OCI-LY1 (cell line): ENCODE data around the gene NEK2.

Experiments used
- H2AFZ ChIP-seq: fragments of 200-600 bp; sonication (generic), shearing (Covaris generic); 2 replicates; pipeline ENCODE4 v1.6.0; 2014; ENCODE audit warnings: antibody characterized with exemption, mild to moderate bottlenecking, low read length
- H3F3A ChIP-seq: fragments of 200-600 bp; sonication (generic), shearing (Covaris generic); 2 replicates; pipeline ENCODE4 v1.6.0; 2014; ENCODE audit warnings: mild to moderate bottlenecking, antibody characterized with exemption, low read length, moderate library complexity; ENCODE audit not compliant: insufficient read depth
- H3K27ac ChIP-seq: fragments of 200-600 bp; sonication (generic); 2 replicates; pipeline ENCODE4 v1.5.1; 2014; ENCODE audit warnings: low read length, mixed run types, mild to moderate bottlenecking, low read depth; ENCODE audit not compliant: poor library complexity, severe bottlenecking
- H3K27me3 ChIP-seq: fragments of 200-600 bp; sonication (generic); 2 replicates; pipeline ENCODE4 v1.6.0; 2014; ENCODE audit warnings: antibody characterized with exemption, mild to moderate bottlenecking, low read length, moderate library complexity; ENCODE audit not compliant: insufficient read depth
- H3K36me3 ChIP-seq: fragments of 200-600 bp; sonication (generic); 2 replicates; pipeline ENCODE4 v1.6.1; 2014; ENCODE audit warnings: mild to moderate bottlenecking, antibody characterized with exemption, low read length, moderate library complexity, mixed read lengths; ENCODE audit not compliant: insufficient read depth
- H3K4me1 ChIP-seq: fragments of 200-600 bp; sonication (generic); 2 replicates; pipeline ENCODE4 v1.5.1; 2014; ENCODE audit warnings: mild to moderate bottlenecking, low read length, moderate library complexity; ENCODE audit not compliant: insufficient read depth, severe bottlenecking
- H3K4me2 ChIP-seq: fragments of 200-600 bp; sonication (generic), shearing (Covaris generic); 2 replicates; pipeline ENCODE4 v1.6.1; 2014; ENCODE audit warnings: low read length
- H3K4me3 ChIP-seq: fragments of 200-600 bp; sonication (generic); 2 replicates; pipeline ENCODE4 v1.5.1; 2014; ENCODE audit warnings: low read length, low read depth, mild to moderate bottlenecking, mixed read lengths; ENCODE audit not compliant: poor library complexity, severe bottlenecking
- H3K79me2 ChIP-seq: fragments of 200-600 bp; shearing (Covaris generic); 2 replicates; pipeline ENCODE4 v1.6.1; 2016; ENCODE audit warnings: mixed run types, low read length, mixed read lengths; ENCODE audit not compliant: insufficient read depth
- H3K9ac ChIP-seq: fragments of 200-600 bp; sonication (generic), shearing (Covaris generic); 2 replicates; pipeline ENCODE4 v1.6.1; 2014; ENCODE audit warnings: mild to moderate bottlenecking, low read length, mixed read lengths
- H3K9me2 ChIP-seq: fragments of 200-600 bp; sonication (generic), shearing (Covaris generic); 2 replicates; pipeline ENCODE4 v1.6.1; 2014; ENCODE audit warnings: low read depth, mild to moderate bottlenecking, low read length, mixed read lengths
- H3K9me3 ChIP-seq: fragments of 200-600 bp; shearing (Covaris generic); 2 replicates; pipeline ENCODE4 v1.6.1; 2014; ENCODE audit warnings: low read length, mixed read lengths
- H4K20me1 ChIP-seq: fragments of 200-600 bp; sonication (generic), shearing (Covaris generic); 2 replicates; pipeline ENCODE4 v1.6.0; 2016; ENCODE audit warnings: mild to moderate bottlenecking, low read length; ENCODE audit not compliant: insufficient read depth
- EZH2 ChIP-seq: fragments of 200-600 bp; sonication (generic), shearing (Covaris generic); IDR thresholded peaks from 2 replicates; pipeline ENCODE4 v1.8.0; 2017; ENCODE audit warnings: borderline replicate concordance, mixed run types, mild to moderate bottlenecking, antibody characterized with exemption, low read length, moderate library complexity, mixed read lengths
- TF ChIP-seq, protein P1 (sequence below): fragments of 200-600 bp; sonication (generic), shearing (Covaris generic); IDR thresholded peaks from 2 replicates; pipeline ENCODE4 v1.5.1; 2017; ENCODE audit warnings: mild to moderate bottlenecking, antibody characterized with exemption, low read length, moderate library complexity, mixed read lengths

Gene NEK2

DNA sequence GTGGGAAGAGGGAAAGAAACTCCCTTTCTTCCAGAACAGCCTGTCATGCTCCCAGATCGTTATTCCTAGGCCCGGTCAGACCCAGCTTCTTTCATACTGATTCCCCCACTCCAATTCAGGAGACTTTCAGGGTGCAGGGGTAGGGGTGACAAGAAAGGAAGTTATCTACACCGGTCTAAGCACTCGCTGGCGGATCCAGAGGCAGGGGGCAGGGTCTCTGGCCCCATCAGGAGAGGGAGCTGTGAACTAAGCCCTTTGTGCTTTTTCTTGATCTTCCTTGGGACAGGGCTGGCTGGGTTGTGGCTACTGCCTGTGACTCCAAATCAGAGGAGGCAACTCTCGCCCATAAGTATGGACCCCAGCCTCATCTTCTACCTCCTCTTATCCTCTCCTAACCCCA lies 44.3 kb downstream of the NEK2 start:
- H2AFZ ChIP-seq: no peak overlapping the region
- no peaks in the 10 kb centered on the region for H3K9me2 ChIP-seq
- no peaks in the 10 kb centered on the region for H3K9me3 ChIP-seq
- H3F3A ChIP-seq: no peaks in the 10 kb centered on the region
- H3K4me3 ChIP-seq: no peak overlapping the region
- H3K4me1 ChIP-seq: no peaks in the 10 kb centered on the region
- H3K27me3 ChIP-seq: no peaks in the 10 kb centered on the region
- H3K4me2 ChIP-seq: no peak overlapping the region
- TF ChIP-seq EZH2: no peak
- TF ChIP-seq, protein P1, sequence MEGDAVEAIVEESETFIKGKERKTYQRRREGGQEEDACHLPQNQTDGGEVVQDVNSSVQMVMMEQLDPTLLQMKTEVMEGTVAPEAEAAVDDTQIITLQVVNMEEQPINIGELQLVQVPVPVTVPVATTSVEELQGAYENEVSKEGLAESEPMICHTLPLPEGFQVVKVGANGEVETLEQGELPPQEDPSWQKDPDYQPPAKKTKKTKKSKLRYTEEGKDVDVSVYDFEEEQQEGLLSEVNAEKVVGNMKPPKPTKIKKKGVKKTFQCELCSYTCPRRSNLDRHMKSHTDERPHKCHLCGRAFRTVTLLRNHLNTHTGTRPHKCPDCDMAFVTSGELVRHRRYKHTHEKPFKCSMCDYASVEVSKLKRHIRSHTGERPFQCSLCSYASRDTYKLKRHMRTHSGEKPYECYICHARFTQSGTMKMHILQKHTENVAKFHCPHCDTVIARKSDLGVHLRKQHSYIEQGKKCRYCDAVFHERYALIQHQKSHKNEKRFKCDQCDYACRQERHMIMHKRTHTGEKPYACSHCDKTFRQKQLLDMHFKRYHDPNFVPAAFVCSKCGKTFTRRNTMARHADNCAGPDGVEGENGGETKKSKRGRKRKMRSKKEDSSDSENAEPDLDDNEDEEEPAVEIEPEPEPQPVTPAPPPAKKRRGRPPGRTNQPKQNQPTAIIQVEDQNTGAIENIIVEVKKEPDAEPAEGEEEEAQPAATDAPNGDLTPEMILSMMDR: no peak
- no peaks in the 10 kb centered on the region for H3K36me3 ChIP-seq
- no peaks in the 10 kb centered on the region for H4K20me1 ChIP-seq
- H3K79me2 ChIP-seq: no peaks in the 10 kb centered on the region
- no peak overlapping the region for H3K27ac ChIP-seq
- H3K9ac ChIP-seq: no peak overlapping the region

DNA sequence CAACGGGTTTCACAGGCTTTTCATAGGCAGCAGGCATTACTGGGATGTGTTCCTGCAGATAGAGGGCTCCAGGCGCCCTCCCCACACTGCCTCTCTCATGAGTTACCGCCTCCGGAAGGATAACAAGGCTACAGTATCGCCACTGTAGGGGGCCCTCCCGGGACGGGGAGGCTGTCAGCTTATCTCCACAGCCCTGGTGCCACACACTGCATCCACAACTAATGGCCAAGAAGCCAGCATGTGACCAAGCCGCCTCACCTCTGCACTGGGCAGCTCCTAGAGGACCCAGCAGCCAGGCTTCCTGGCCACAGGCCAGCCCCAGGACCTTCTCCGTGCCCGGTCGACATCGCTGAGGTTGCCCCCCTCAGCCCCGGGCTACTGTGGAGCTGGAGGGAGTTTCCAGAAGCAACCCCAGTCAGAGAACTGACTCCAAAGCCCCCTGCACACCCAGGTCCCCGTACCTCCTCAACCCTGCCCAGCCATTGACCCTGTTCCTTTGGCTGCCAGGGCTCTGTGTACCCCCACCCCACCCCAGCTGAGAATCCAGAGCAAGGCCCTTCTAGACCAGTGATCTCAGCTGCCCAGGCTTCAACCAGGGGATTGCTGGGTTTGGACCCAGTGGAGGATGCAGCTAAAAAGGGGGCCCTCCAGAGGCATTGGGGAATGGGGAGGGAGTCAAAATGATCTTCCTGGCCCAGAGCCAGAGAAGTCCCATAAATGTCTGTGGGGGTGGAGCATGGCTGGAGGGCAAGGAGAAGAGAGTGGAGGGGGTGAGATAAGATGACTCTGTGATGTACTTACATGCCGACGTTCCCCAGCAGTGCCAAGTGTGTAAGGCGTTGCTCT lies 45.0 kb downstream of the NEK2 start:
- no peaks in the 10 kb centered on the region for H3K9me2 ChIP-seq
- no peaks in the 10 kb centered on the region for H3F3A ChIP-seq
- H3K27me3 ChIP-seq: no peaks in the 10 kb centered on the region
- TF ChIP-seq, protein P1: no peak
- no peak for TF ChIP-seq EZH2
- no peak overlapping the region for H3K4me3 ChIP-seq
- no peak overlapping the region for H3K9ac ChIP-seq
- H3K79me2 ChIP-seq: no peaks in the 10 kb centered on the region
- no peaks in the 10 kb centered on the region for H3K9me3 ChIP-seq
- H2AFZ ChIP-seq: no peak overlapping the region
- H3K36me3 ChIP-seq: no peaks in the 10 kb centered on the region
- H3K4me1 ChIP-seq: no peaks in the 10 kb centered on the region
- H4K20me1 ChIP-seq: no peaks in the 10 kb centered on the region
- no peak overlapping the region for H3K4me2 ChIP-seq
- no peak overlapping the region for H3K27ac ChIP-seq

DNA sequence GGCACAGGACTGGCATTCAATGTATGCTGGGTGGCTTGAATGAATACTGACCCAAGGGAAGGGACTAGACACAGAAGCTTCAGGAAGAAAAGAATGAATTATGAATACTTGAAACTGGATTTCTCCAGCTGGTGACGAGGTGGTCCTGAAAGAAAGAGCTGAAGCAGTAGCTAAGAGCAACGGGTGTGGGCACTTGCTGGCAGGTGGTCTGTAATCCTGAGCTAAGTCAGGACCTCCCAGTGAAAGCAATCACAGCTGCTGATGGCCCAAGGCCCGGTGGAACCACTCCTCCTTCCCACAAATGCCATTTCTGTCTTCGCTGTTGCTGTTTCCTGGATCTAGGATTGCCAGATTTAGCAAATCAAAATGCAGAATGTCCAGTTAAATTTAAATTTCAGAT lies 47.0 kb downstream of the NEK2 start:
- H4K20me1 ChIP-seq: no peaks in the 10 kb centered on the region

More for the DNA sequence above, 47.0 kb downstream of the NEK2 start:
- peaks cover under 1% of the 10 kb centered on the region; the same call in 1 of the 2 replicates for H3K27me3 ChIP-seq
- H3K4me2 ChIP-seq: no peak overlapping the region
- H2AFZ ChIP-seq: no peak overlapping the region
- H3K27ac ChIP-seq: no peak overlapping the region
- no peak overlapping the region for H3K4me3 ChIP-seq
- H3K4me1 ChIP-seq: no peaks in the 10 kb centered on the region
- H3K9ac ChIP-seq: no peak overlapping the region
- no peaks in the 10 kb centered on the region for H3K36me3 ChIP-seq
- no peaks in the 10 kb centered on the region for H3K9me2 ChIP-seq
- H3K79me2 ChIP-seq: no peaks in the 10 kb centered on the region
- no peak for TF ChIP-seq EZH2
- TF ChIP-seq, protein P1: no peak
- H3K9me3 ChIP-seq: no peaks in the 10 kb centered on the region
- H3F3A ChIP-seq: no peaks in the 10 kb centered on the region
